ENCODE results near the gene MOGAT2.

GRCh38 chr11:75697906-75698581 lies 19.6 kb upstream of the MOGAT2 start:
- TF ChIP-seq ARNTL (CRISPR knock-in tag; IDR thresholded peaks at IDR 0.05; ENCODE audit: borderline replicate concordance, low read depth), result no peak
- no peak for TF ChIP-seq OSR1 (CRISPR knock-in tag; IDR thresholded peaks at IDR 0.05)
- no peak for TF ChIP-seq ZC3H10 (CRISPR knock-in tag; IDR thresholded peaks at IDR 0.05)
- TF ChIP-seq, protein P1, sequence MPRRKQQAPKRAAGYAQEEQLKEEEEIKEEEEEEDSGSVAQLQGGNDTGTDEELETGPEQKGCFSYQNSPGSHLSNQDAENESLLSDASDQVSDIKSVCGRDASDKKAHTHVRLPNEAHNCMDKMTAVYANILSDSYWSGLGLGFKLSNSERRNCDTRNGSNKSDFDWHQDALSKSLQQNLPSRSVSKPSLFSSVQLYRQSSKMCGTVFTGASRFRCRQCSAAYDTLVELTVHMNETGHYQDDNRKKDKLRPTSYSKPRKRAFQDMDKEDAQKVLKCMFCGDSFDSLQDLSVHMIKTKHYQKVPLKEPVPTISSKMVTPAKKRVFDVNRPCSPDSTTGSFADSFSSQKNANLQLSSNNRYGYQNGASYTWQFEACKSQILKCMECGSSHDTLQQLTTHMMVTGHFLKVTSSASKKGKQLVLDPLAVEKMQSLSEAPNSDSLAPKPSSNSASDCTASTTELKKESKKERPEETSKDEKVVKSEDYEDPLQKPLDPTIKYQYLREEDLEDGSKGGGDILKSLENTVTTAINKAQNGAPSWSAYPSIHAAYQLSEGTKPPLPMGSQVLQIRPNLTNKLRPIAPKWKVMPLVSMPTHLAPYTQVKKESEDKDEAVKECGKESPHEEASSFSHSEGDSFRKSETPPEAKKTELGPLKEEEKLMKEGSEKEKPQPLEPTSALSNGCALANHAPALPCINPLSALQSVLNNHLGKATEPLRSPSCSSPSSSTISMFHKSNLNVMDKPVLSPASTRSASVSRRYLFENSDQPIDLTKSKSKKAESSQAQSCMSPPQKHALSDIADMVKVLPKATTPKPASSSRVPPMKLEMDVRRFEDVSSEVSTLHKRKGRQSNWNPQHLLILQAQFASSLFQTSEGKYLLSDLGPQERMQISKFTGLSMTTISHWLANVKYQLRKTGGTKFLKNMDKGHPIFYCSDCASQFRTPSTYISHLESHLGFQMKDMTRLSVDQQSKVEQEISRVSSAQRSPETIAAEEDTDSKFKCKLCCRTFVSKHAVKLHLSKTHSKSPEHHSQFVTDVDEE (CRISPR knock-in tag; IDR thresholded peaks at IDR 0.05), result no peak

Data from SK-N-SH treated with all-trans-retinoic acid at 6 μM for 48 hours (cell line).